Tibial artery (tissue), 4 donors: ENCODE measurements around the gene IGSF11.

Source experiments
- DNase-seq, 2 donors: peaks; one replicate each; pipeline ENCODE4 v3.0.0-alpha.2; 2019
- H3K27ac ChIP-seq, 2 donors: fragments of 200-600 bp; sonication (generic) in 1 of 2; 1 replicate in 1 of 2; 2 replicates in 1 of 2; pipeline ENCODE4 v1.5.1; 2018 to 2019; ENCODE audit warnings: mild to moderate bottlenecking in 1 of 2
- H3K27me3 ChIP-seq, 2 donors: fragments of 200-600 bp; sonication (generic) in 1 of 2; one replicate each; pipeline versions ENCODE4 v1.5.1 to v1.6.0; 2016 to 2019
- H3K36me3 ChIP-seq, 3 donors: fragments of 200-600 bp; sonication (generic) in 2 of 3; one replicate each; pipeline ENCODE4 v1.5.1; 2016 to 2019; ENCODE audit warnings: mild to moderate bottlenecking in 2 of 3
- H3K4me1 ChIP-seq, 4 donors: fragments of 200-600 bp; sonication (generic) in 2 of 4; 1 replicate in 3 of 4; 2 replicates in 1 of 4; pipeline ENCODE4 v1.5.1; 2016 to 2019
- H3K4me3 ChIP-seq, 2 donors: fragments of 200-600 bp; sonication (generic) in 1 of 2; 1 replicate in 1 of 2; 2 replicates in 1 of 2; pipeline ENCODE4 v1.5.1; 2018 to 2019; ENCODE audit warnings: mild to moderate bottlenecking in 2 of 2
- H3K9me3 ChIP-seq, 3 donors: fragments of 200-600 bp; sonication (generic) in 1 of 3; one replicate each; pipeline ENCODE4 v1.5.1; 2016 to 2019
- CTCF ChIP-seq, 2 experiments: fragments of 200-600 bp in 1 of 2; fragments of 450-650 bp in 1 of 2; IDR thresholded peaks; one replicate each; pipeline ENCODE4 v1.5.1; 2017 to 2019; ENCODE audit warnings: antibody characterized with exemption in 2 of 2, mild to moderate bottlenecking in 1 of 2, moderate library complexity in 1 of 2
- intact Hi-C: fragments of 100-400 bp; cut with DNase I; formaldehyde crosslinking; loops from one replicate; pipeline ENCODE4 v1.15.0; 2023; ENCODE audit warnings: low total_unique reads

Gene IGSF11

GRCh38 chr3:118955914-118956556 is 78.6 kb downstream of the IGSF11 start:
- no peak for TF ChIP-seq CTCF (IDR thresholded peaks at IDR 0.05)
- Histone ChIP-seq H3K9me3 (no peaks in the 10 kb centered on the region), H3K4me1 (no peaks in the 10 kb centered on the region), H3K36me3 (no peaks in the 10 kb centered on the region), H3K4me3 (no peak overlapping the region), H3K27ac (no peak overlapping the region), H3K27me3 (no peaks in the 10 kb centered on the region)
- intact Hi-C loops: no loop called here
- no peak for DNase-seq

GRCh38 chr3:118951089-118951488 is 83.6 kb downstream of the IGSF11 start:
- no peak overlapping the region for H3K27ac ChIP-seq
- DNase-seq: no peak
- intact Hi-C loops: no loop called here
- TF ChIP-seq CTCF (IDR thresholded peaks at IDR 0.05): no peak
- no peak overlapping the region for H3K4me3 ChIP-seq
- no peaks in the 10 kb centered on the region for H3K4me1 ChIP-seq
- no peaks in the 10 kb centered on the region for H3K9me3 ChIP-seq
- H3K27me3 ChIP-seq: no peaks in the 10 kb centered on the region
- no peaks in the 10 kb centered on the region for H3K36me3 ChIP-seq

- no peak for DNase-seq
- Histone ChIP-seq H3K27me3 (no peaks in the 10 kb centered on the region), H3K27ac (no peak overlapping the region), H3K4me1 (no peaks in the 10 kb centered on the region), H3K9me3 (no peaks in the 10 kb centered on the region), H3K4me3 (no peak overlapping the region), H3K36me3 (no peaks in the 10 kb centered on the region)
- intact Hi-C loops: no loop called here
- no peak for TF ChIP-seq CTCF (IDR thresholded peaks at IDR 0.05)
Observed at GRCh38 chr3:118949113-118949760, 85.4 kb downstream of the IGSF11 start.

GRCh38 chr3:118948146-118948545 is 86.5 kb downstream of the IGSF11 start:
- no peak for DNase-seq
- TF ChIP-seq CTCF (IDR thresholded peaks at IDR 0.05): no peak
- Histone ChIP-seq H3K4me3 (no peak overlapping the region), H3K27me3 (no peaks in the 10 kb centered on the region), H3K27ac (no peak overlapping the region), H3K9me3 (no peaks in the 10 kb centered on the region), H3K36me3 (no peaks in the 10 kb centered on the region), H3K4me1 (no peaks in the 10 kb centered on the region)
- intact Hi-C loops: no loop called here

- no peak for DNase-seq
- no peaks in the 10 kb centered on the region for H3K4me1 ChIP-seq
- intact Hi-C loops: no loop called here
- no peak overlapping the region for H3K4me3 ChIP-seq
- no peaks in the 10 kb centered on the region for H3K9me3 ChIP-seq
- no peaks in the 10 kb centered on the region for H3K36me3 ChIP-seq
- TF ChIP-seq CTCF (IDR thresholded peaks at IDR 0.05): no peak
- H3K27me3 ChIP-seq: no peaks in the 10 kb centered on the region
- no peak overlapping the region for H3K27ac ChIP-seq
Observed at GRCh38 chr3:118946449-118946848, 88.2 kb downstream of the IGSF11 start.
